ENCODE measurements around the gene TCP11L1.
"Not testable (repeated sequence)": the region's sequence is repeated elsewhere in the genome, so short reads cannot be mapped to it uniquely, and the experiment has no call there.

Gene TCP11L1

DNA sequence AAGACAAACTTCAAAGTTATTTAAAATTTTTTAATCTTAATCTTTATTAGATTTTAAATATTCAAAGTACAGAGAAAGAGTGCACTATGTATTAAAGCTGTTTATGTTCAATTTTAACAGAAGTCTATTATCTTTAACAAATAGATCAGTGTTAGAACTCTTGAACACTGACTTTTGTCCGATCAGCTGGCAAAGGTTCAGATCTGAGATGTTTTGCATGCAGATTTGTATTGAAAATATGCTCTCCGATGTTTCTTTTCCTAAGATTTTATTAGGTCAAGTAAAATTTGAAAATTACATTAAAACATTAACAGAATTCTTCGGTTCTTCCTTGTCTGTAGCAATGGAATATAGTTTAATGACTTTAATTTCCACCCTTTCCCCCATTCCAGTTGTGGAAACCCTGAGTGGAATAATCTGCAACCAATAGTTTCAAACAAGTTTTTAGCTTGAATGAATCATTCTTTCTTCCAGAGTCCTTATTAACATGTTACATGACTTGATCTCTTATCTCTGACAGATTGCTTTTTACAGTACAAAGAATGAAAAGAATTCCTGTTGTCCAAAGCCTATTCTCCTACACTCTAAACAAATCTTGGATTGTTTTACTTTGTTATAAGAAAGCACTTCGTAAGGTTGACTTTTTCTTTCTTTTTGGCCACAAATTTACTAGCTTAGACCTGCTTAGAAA lies 11.4 kb upstream of the TCP11L1 start:
- no peak for DNase-seq
- in situ Hi-C loops (cut with MboI; ENCODE audit: low pct_unique_long_range_greater_than_20kb, low sequenced_read_pairs) = no loop called here

DNA sequence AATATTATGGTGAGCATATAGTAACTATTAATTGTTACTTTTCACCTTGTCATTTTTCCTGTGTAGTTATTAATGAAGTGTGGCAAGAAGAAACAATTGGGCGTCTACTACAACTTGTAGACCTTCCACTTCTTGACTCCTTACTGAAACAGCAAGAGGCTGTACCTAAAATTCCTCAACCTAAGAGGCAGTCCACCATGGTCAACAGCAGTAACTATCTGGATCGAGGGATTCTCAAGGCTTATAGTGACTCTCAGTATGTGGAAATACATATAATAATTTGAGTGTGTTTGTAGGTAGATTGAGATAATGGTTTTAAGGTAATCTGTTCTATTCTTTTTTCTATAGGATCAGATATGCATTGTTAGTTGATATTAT lies 10.8 kb upstream of the TCP11L1 start:
- in situ Hi-C loops (cut with MboI; ENCODE audit: low pct_unique_long_range_greater_than_20kb, low sequenced_read_pairs) = no loop called here
- no peak for DNase-seq

GRCh38 chr11:33029218-33029617 lies 10.2 kb upstream of the TCP11L1 start:
- in situ Hi-C loops (cut with MboI; ENCODE audit: low pct_unique_long_range_greater_than_20kb, low sequenced_read_pairs); DNase-seq: not testable (repeated sequence)

- no peak for DNase-seq
- in situ Hi-C loops (cut with MboI; ENCODE audit: low pct_unique_long_range_greater_than_20kb, low sequenced_read_pairs) = no loop called here
These were observed 5.9 kb upstream of the TCP11L1 start for GRCh38 chr11:33033493-33033892.

DNA sequence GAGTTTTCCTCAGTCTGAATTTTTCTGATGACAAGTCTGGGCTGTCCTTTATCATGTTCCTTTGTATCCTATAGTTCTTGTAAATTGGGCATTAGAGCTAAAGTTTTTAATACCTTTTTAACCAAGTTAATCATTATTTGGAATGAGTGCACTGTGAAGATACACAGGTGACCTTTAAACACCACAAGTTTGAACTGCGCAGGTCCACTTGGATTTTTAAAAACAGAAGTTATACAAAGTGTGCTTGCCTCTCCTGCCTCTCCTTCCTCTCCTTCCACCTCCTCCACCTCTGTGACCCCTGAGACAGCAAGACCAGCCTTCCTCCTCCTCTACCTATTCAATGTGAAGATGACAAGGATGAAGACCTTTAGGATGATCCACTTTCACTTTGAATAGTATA lies 4.4 kb upstream of the TCP11L1 start:
- in situ Hi-C loops (cut with MboI; ENCODE audit: low pct_unique_long_range_greater_than_20kb, low sequenced_read_pairs) = no loop called here
- DNase-seq = no peak

DNA sequence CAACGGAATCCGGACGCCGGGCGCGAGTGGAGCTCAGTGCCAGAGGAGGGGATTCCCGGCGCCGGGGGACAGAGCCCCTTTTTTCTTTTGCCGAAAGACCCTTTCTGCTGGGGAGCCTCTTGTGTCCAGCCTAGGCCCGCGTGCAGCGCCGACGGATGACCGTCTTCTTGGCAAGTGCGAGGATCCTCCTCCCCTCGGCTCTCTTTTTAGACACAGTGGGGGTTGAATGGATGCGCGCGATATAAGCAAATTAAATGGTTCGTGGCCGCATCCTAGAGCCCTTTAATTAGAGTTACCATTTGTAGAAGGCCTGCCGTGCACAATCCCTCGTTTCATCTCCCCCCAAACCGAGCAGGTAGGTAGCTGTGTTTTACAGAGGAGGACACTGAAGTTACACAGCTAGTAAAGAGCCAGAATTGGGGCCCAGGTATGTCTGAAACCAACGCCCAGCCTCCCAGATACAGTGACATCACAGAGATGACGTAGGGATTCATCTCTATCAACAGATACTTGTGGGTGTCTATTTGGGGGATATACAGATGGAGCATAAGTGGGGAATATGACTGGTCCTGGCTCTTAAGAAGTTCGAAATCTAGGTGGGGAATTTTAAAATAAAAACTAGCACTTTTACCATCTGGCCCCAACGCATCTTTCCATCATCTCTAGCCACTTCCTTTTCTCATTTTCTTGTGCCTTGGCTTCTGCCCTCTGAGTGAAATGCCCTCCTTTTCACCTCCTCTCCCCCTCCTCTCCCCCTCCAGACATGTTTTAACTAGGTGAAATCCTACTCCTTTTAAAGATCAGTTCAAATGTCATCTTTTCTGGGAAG lies 875 bp downstream of the TCP11L1 start:
- in situ Hi-C loops (cut with MboI; ENCODE audit: low pct_unique_long_range_greater_than_20kb, low sequenced_read_pairs) = no loop called here
- peak; percentile 35 for DNase-seq

- no peak for DNase-seq
- in situ Hi-C loops (cut with MboI; ENCODE audit: low pct_unique_long_range_greater_than_20kb, low sequenced_read_pairs) = no loop called here
These were observed 1.6 kb downstream of the TCP11L1 start for GRCh38 chr11:33040862-33041453.

DNA sequence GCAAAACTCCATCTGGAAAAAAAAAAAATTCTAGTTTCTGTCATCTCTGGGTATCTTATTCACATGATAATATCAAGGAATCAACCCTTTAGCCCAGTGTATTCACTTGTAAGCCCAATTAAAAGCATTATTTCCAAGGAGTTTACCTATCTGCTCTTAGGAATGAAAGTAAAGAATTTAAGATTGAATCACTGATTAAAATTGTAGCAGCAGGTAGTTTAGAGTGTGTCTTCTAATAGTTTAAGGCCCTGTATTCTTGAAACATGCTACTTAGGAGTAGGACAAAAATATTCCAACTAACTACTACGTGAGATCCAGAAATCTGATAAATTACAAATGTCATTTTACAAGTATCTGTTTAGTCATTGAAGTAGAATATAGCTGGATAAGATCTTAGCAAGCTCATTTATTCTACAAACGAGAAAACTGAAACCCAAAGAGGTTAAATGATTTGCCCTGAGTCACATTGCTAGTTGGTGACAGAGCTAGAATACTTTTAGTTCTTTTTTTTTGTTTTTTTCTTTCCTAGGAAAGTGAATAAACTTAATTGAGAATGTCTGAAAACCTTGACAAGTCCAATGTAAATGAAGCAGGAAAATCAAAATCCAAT lies 4.0 kb downstream of the TCP11L1 start:
- DNase-seq = no peak
- in situ Hi-C loops (cut with MboI; ENCODE audit: low pct_unique_long_range_greater_than_20kb, low sequenced_read_pairs) = no loop called here

- DNase-seq = no peak
These were observed 4.9 kb downstream of the TCP11L1 start for GRCh38 chr11:33044285-33044756.

GRCh38 chr11:33045551-33046255 lies 6.3 kb downstream of the TCP11L1 start:
- no peak for DNase-seq
- in situ Hi-C loops (cut with MboI; ENCODE audit: low pct_unique_long_range_greater_than_20kb, low sequenced_read_pairs) = no loop called here

More at GRCh38 chr11:33044285-33044756, 4.9 kb downstream of the TCP11L1 start:
- in situ Hi-C loops (cut with MboI; ENCODE audit: low pct_unique_long_range_greater_than_20kb, low sequenced_read_pairs) = no loop called here

- DNase-seq; in situ Hi-C loops (cut with MboI; ENCODE audit: low pct_unique_long_range_greater_than_20kb, low sequenced_read_pairs): not testable (repeated sequence)
These were observed 9.3 kb downstream of the TCP11L1 start for GRCh38 chr11:33048701-33049100.

DNA sequence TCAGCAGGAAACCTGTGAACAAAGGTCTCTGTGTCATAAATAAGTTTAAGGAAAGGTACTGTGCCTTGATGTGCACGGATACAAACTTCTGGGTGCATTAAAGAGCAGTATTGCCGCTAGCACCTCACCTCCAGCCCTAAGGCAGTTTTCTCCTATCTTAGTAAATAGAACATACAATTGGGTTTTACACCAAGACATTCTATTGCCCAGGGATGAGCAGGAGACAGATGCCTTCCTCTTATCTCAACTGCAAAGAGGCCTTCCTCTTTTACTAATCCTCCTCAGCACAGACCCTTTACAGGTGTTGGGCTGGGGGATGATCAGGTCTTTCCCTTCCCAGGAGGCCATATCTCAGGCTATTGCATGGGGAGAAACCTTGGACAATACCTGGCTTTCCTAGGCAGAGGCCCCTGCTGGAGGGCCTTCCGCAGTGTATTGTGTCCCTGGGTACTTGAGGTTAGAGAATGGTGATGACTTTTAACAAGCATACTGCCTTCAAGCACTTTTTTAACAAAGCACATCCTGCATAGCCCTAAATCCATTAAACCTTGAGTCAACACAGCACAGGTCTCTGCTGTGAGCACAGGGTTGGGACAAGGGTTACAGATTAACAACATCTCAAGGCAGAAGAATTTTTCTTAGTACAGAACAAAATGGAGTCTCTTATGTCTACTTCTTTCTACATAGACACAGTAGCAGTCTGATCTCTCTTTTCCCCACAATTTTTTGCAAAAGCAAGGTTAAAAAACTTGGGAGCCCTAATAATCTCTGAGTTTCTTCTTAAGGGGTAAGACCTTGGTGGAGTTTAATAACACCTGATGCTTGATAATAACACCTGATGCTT lies 10.4 kb downstream of the TCP11L1 start:
- in situ Hi-C loops (cut with MboI; ENCODE audit: low pct_unique_long_range_greater_than_20kb, low sequenced_read_pairs) = not testable (repeated sequence)
- DNase-seq = peak; percentile 26

- in situ Hi-C loops (cut with MboI; ENCODE audit: low pct_unique_long_range_greater_than_20kb, low sequenced_read_pairs) = no loop called here
- DNase-seq = peak; percentile 19
These were observed 12.9 kb downstream of the TCP11L1 start for GRCh38 chr11:33052231-33052630.

GRCh38 chr11:33055375-33055774 lies 16.0 kb downstream of the TCP11L1 start:
- DNase-seq = no peak
- in situ Hi-C loops (cut with MboI; ENCODE audit: low pct_unique_long_range_greater_than_20kb, low sequenced_read_pairs) = no loop called here

DNA sequence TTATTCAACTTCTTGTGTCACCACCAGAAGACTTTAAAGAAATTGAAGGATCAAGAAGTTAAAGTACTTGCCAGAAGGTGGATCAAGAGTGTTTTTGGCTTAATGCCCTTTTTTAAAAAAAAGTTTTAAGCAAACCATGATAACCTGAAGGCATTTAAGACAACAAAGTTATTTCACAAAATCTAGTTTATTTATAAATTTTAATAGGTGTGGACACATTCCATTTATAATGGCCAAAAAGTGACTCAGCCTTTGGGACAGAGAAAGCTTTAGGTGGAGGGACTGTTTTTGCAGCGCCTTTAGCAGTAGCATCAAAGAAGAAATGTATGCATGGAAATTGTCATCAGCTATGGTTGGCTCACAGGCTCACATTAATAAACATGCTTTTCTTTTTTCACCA lies 17.9 kb downstream of the TCP11L1 start:
- DNase-seq = no peak
- in situ Hi-C loops (cut with MboI; ENCODE audit: low pct_unique_long_range_greater_than_20kb, low sequenced_read_pairs) = no loop called here

GRCh38 chr11:33059331-33060007 lies 20.1 kb downstream of the TCP11L1 start:
- no peak for DNase-seq
- in situ Hi-C loops (cut with MboI; ENCODE audit: low pct_unique_long_range_greater_than_20kb, low sequenced_read_pairs) = no loop called here

DNA sequence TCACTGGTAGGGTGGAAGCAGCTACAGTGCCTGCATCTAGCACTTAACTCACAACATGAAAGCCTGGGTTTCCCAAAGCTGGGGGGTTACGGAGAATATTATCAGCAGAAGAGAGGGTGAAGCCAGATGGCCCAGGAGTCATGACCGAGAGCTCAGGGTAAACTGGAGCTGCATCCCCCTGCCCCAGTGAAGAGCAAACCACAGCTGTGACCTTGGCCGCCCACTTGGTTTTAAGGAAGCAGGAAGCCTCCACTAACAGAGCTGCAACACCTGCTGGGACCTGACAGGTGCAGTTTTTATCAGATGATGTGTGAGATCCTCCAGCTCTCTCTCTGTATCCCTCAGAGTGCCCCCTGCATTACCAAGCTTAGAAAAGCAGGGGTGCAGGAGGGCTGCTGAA lies 20.9 kb downstream of the TCP11L1 start:
- no peak for DNase-seq
- in situ Hi-C loops (cut with MboI; ENCODE audit: low pct_unique_long_range_greater_than_20kb, low sequenced_read_pairs) = no loop called here

- in situ Hi-C loops (cut with MboI; ENCODE audit: low pct_unique_long_range_greater_than_20kb, low sequenced_read_pairs) = no loop called here
- no peak for DNase-seq
These were observed 22.8 kb downstream of the TCP11L1 start for GRCh38 chr11:33062137-33062536.

Data from KBM-7 (cell line).